ENCODE data around the gene MBD3.
A peak's percentile ranks its signal among the peaks of the same experiment; 100 is the strongest.

Gene MBD3

GRCh38 chr19:1609103-1609396, 16.4 kb upstream of the MBD3 start:
- H3K27ac ChIP-seq: no peak overlapping the region
- no peaks in the 10 kb centered on the region for H3K36me3 ChIP-seq (ENCODE audit: control insufficient read depth, insufficient read depth, low read length)
- H3K4me2 ChIP-seq (ENCODE audit: low read length): no peak overlapping the region
- H3K9me3 ChIP-seq (ENCODE audit: control insufficient read depth, low read length): no peaks in the 10 kb centered on the region
- TF ChIP-seq CTCF (IDR thresholded peaks at IDR 0.05): no peak
- H3K79me2 ChIP-seq: peaks cover 12% of the 10 kb centered on the region
- no peak overlapping the region for H3K9ac ChIP-seq
- no peaks in the 10 kb centered on the region for H3K27me3 ChIP-seq (ENCODE audit: control insufficient read depth, insufficient read depth, low read length)
- H3K4me3 ChIP-seq (ENCODE audit: low read depth, low read length): no peak overlapping the region
- H2AFZ ChIP-seq: no peak overlapping the region
- peaks cover 11% of the 10 kb centered on the region for H3K4me1 ChIP-seq

GRCh38 chr19:1608359-1609102, 15.9 kb upstream of the MBD3 start:
- Histone ChIP-seq H3K36me3 (ENCODE audit: control insufficient read depth, insufficient read depth, low read length) (no peaks in the 10 kb centered on the region), H3K9me3 (ENCODE audit: control insufficient read depth, low read length) (no peaks in the 10 kb centered on the region), H3K9ac (no peak overlapping the region), H3K79me2 (peaks cover 17% of the 10 kb centered on the region), H3K4me1 (peaks cover 12% of the 10 kb centered on the region), H3K27me3 (ENCODE audit: control insufficient read depth, insufficient read depth, low read length) (no peaks in the 10 kb centered on the region), H2AFZ (no peak overlapping the region), H3K4me3 (ENCODE audit: low read depth, low read length) (no peak overlapping the region), H3K27ac (no peak overlapping the region), H3K4me2 (ENCODE audit: low read length) (no peak overlapping the region)
- no peak for TF ChIP-seq CTCF (IDR thresholded peaks at IDR 0.05)

GRCh38 chr19:1606138-1606651, 13.5 kb upstream of the MBD3 start:
- Histone ChIP-seq H3K79me2 (peaks cover 31% of the 10 kb centered on the region), H3K4me3 (ENCODE audit: low read depth, low read length) (peak overlapping the region; percentile 97), H3K27ac (peak overlapping the region; percentile 96), H3K36me3 (ENCODE audit: control insufficient read depth, insufficient read depth, low read length) (no peaks in the 10 kb centered on the region), H3K4me1 (peaks cover 12% of the 10 kb centered on the region), H3K9me3 (ENCODE audit: control insufficient read depth, low read length) (no peaks in the 10 kb centered on the region), H3K4me2 (ENCODE audit: low read length) (peak overlapping the region; percentile 89), H3K9ac (peak overlapping the region; percentile 2), H2AFZ (peak overlapping the region; percentile 99), H3K27me3 (ENCODE audit: control insufficient read depth, insufficient read depth, low read length) (no peaks in the 10 kb centered on the region)
- no peak for TF ChIP-seq CTCF (IDR thresholded peaks at IDR 0.05)

- TF ChIP-seq CTCF (IDR thresholded peaks at IDR 0.05): peak; percentile 77
- peak within 1 kb of the TSS; percentile 99 for H3K9ac ChIP-seq
- H3K27ac ChIP-seq: peak within 1 kb of the TSS; percentile 96
- H3K79me2 ChIP-seq: peaks cover 33% of the 10 kb centered on the region
- peaks cover 12% of the 10 kb centered on the region for H3K4me1 ChIP-seq
- no peaks in the 10 kb centered on the region for H3K36me3 ChIP-seq (ENCODE audit: control insufficient read depth, insufficient read depth, low read length)
- H2AFZ ChIP-seq: peak within 1 kb of the TSS; percentile 99
- H3K4me3 ChIP-seq (ENCODE audit: low read depth, low read length): peak within 1 kb of the TSS; percentile 97
- H3K9me3 ChIP-seq (ENCODE audit: control insufficient read depth, low read length): no peaks in the 10 kb centered on the region
- no peaks in the 10 kb centered on the region for H3K27me3 ChIP-seq (ENCODE audit: control insufficient read depth, insufficient read depth, low read length)
- H3K4me2 ChIP-seq (ENCODE audit: low read length): peak within 1 kb of the TSS; percentile 94
These were observed 12.8 kb upstream of the MBD3 start, which contains the start of gene UQCR11 for GRCh38 chr19:1605236-1606137. Gene UQCR11 (minus strand): TSS chr19:1605462. CDS start chr19:1605409, 53 bp downstream.
